ENCODE measurements around the gene MPDU1. TPM values are rescaled to one million over a fixed set of nuclear protein-coding genes. Genes with fewer than 3 reads are reported as not detected.

The MPDU1 gene
- total and polyA plus RNA-seq, 12 donors = 20.1 to 64.9 (median 26.5) TPM

DNA sequence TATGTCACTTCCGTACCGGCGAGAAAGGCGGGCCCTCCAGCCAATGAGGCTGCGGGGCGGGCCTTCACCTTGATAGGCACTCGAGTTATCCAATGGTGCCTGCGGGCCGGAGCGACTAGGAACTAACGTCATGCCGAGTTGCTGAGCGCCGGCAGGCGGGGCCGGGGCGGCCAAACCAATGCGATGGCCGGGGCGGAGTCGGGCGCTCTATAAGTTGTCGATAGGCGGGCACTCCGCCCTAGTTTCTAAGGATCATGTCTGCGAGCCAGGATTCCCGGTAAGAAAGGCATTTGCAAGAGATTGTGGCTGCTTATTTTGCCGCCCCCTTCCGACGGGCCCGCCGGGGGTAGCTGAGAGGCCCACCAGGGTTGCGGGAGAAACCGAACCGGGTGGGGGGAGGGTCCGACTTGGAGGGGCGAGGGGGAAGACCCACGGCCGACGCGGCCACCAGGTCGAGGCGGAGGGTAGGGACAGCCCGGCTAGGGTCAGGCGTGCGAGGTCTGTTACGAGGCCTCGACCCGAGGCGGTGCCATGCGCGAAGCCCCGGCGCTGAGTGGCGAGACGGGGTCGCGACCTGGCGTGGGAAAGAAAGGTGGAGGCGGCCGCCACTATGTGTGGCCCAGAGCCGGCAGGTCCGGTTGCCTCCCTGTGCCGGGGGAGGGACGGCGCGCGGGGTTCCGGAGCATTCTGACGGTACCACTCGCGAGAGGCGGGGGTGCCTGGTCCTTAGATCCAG lies 10.9 kb upstream of the MPDU1 start:
- peak in 1 of 9 donors; percentile 6 for TF ChIP-seq CTCF (IDR thresholded peaks at IDR 0.05)
- ATAC-seq (peak; percentile 93 to 97 (median 94)), DNase-seq (peak in 1 of 2 donors; percentile 100)
- peak overlapping the region; percentile 87 to 100 (median 98) for H3K4me3 ChIP-seq
- intact Hi-C loops (cut with DNase I) = loop anchor here in 2 of 10 donors (2.0 to 10.0 kb wide), 3 partner anchors 114 to 318 kb away; partner anchors contain the start of genes CTDNEP1 (in 1 of the 2), EIF5A (in 1 of the 2), ELP5 (in 1 of the 2) and TP53 (in 1 of the 2)
- H3K36me3 ChIP-seq = peaks cover 9 to 75% (median 52%) of the 10 kb centered on the region in 9 donors
- peaks cover 14 to 53% (median 33%) of the 10 kb centered on the region in 9 donors for H3K4me1 ChIP-seq
- H3K27ac ChIP-seq = peak overlapping the region; percentile 95 to 100 (median 99)
- WGBS, 2 donors = 0% methylated on average over 72 to 73 of the region's 73 CpGs
- no peaks in the 10 kb centered on the region for H3K9me3 ChIP-seq
- H3K27me3 ChIP-seq = no peaks in the 10 kb centered on the region

- WGBS, 2 donors = 1% methylated on average over 70 to 71 of the region's 71 CpGs
- H3K27ac ChIP-seq = peak overlapping the region; percentile 95 to 100 (median 99)
- peaks cover 9 to 78% (median 59%) of the 10 kb centered on the region in 9 donors for H3K36me3 ChIP-seq
- H3K4me1 ChIP-seq = peaks cover 14 to 61% (median 33%) of the 10 kb centered on the region in 9 donors
- no peaks in the 10 kb centered on the region for H3K9me3 ChIP-seq
- no peaks in the 10 kb centered on the region for H3K27me3 ChIP-seq
- TF ChIP-seq CTCF (IDR thresholded peaks at IDR 0.05) = no peak
- H3K4me3 ChIP-seq = peak overlapping the region; percentile 87 to 100 (median 98)
- ATAC-seq = peak; percentile 72 to 86 (median 82)
- peak; percentile 89 to 94 for DNase-seq
- intact Hi-C loops (cut with DNase I) = loop anchor here in 2 of 10 donors (2.0 to 10.0 kb wide), 3 partner anchors 113 to 319 kb away; partner anchors contain the start of genes CTDNEP1 (in 1 of the 2), EIF5A (in 1 of the 2), ELP5 (in 1 of the 2) and TP53 (in 1 of the 2)
Observed at GRCh38 chr17:7573324-7574080, 10.2 kb upstream of the MPDU1 start.

DNA sequence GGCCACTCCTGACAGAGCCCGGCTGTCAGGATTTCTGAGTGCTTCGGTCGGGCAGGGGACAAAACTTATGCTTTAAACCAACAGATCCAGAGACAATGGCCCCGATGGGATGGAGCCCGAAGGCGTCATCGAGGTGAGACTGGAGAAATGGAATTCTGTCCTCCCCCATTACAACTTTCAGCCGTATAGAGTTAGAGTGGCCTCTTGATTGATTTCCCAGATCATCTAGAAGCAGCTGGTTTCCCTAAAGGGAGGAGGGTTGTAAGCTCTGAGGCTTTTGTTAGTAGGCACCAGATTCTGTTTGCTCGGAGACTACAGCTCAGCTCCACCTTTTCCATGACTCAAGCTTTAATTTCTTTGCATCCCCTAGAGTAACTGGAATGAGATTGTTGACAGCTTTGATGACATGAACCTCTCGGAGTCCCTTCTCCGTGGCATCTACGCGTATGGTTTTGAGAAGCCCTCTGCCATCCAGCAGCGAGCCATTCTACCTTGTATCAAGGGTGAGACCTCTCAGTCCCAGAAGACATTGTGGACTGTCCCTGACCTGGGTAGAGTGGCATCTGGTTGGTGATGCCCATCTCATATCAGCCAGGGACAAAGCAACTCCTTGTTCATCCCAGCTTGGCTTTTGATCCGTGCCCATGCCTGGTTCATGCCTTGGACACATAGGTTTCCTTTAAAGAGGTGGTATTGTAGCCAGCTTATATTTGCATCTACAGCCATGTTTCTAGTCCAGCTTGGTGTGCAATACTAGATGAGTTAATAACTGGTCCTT lies 9.3 kb upstream of the MPDU1 start:
- Histone ChIP-seq H3K27me3 (no peaks in the 10 kb centered on the region), H3K36me3 (peaks cover 9 to 77% (median 64%) of the 10 kb centered on the region in 9 donors), H3K4me3 (peak overlapping the region; percentile 87 to 100 (median 98)), H3K4me1 (peaks cover 14 to 69% (median 38%) of the 10 kb centered on the region in 9 donors), H3K9me3 (no peaks in the 10 kb centered on the region), H3K27ac (peak overlapping the region; percentile 95 to 100 (median 99))
- no peak for ATAC-seq
- DNase-seq = no peak
- WGBS, 2 donors = 19 to 20% methylated on average over 15 of the region's 15 CpGs
- intact Hi-C loops (cut with DNase I) = loop anchor here in 2 of 10 donors (5.0 to 10.0 kb wide), 2 partner anchors 267 to 320 kb away; partner anchors contain the start of genes CTDNEP1 (in 1 of the 2), EIF5A (in 1 of the 2) and ELP5 (in 1 of the 2)
- TF ChIP-seq CTCF (IDR thresholded peaks at IDR 0.05) = no peak

Measured in heart right ventricle (tissue), 16 donors.